GM12892 (cell line): ENCODE measurements around the gene CD2BP2. TPM values are rescaled to one million over a fixed set of nuclear protein-coding genes. Genes with fewer than 3 reads are reported as not detected.
"Not testable (repeated sequence)": the region's sequence is repeated elsewhere in the genome, so short reads cannot be mapped to it uniquely, and the experiment has no call there.

Source experiments
- DNase-seq: peaks from one replicate; pipeline ENCODE4 v3.0.0; 2011; ENCODE audit not compliant: insufficient read length
- FAIRE-seq: peaks from 2 replicates; lab custom pipeline; 2011; peaks lifted over from hg19 to GRCh38; lab: Jason Lieb, UNC
- POLR2A ChIP-seq: IDR thresholded peaks from 2 replicates; pipeline ENCODE4 v1.6.1; 2011; ENCODE audit warnings: low read depth, low read length, control low read depth
- POLR2AphosphoS5 ChIP-seq: IDR thresholded peaks from 2 replicates; pipeline ENCODE4 v1.6.1; 2011; ENCODE audit warnings: low read depth, low read length, control low read depth
- TAF1 ChIP-seq: IDR thresholded peaks from 2 replicates; pipeline ENCODE4 v1.6.1; 2011; ENCODE audit warnings: low read depth, mild to moderate bottlenecking, control low read depth, low read length, borderline replicate concordance
- polyA plus RNA-seq: library from polyadenylated mRNA; unstranded; fragments of >200 nt; gene quantifications from one replicate; pipeline ENCODE4 v1.2.1, GENCODE V29; 2012; ENCODE audit warnings: missing spikeins, inconsistent platforms; ENCODE audit not compliant: missing spikeins

CD2BP2 gene
- polyA plus RNA-seq = 28.0 TPM

- peak; percentile 98 for FAIRE-seq
- DNase-seq = peak; percentile 91
- TF ChIP-seq POLR2A (peak; percentile 23), POLR2AphosphoS5 (peak; percentile 51; the same call in 1 of the 2 replicates), TAF1 (peak; percentile 96)
These were observed at the start of gene CD2BP2 for GRCh38 chr16:30355144-30355953. TSS of gene CD2BP2 (minus strand) at chr16:30355308. CDS start at chr16:30354681, 627 bp downstream.

GRCh38 chr16:30401768-30402425 is 46.8 kb upstream of the CD2BP2 start:
- DNase-seq (no peak), FAIRE-seq (no peak)
- TF ChIP-seq POLR2A = no peak
- TF ChIP-seq TAF1 = no peak
- no peak for TF ChIP-seq POLR2AphosphoS5

- no peak for TF ChIP-seq POLR2AphosphoS5
- no peak for TF ChIP-seq TAF1
- TF ChIP-seq POLR2A = no peak
- peak; percentile 66 for FAIRE-seq
- DNase-seq = no peak
These were observed 44.5 kb upstream of the CD2BP2 start for GRCh38 chr16:30399435-30400186.

- TF ChIP-seq TAF1 (no peak), POLR2A (no peak), POLR2AphosphoS5 (no peak)
- no peak for FAIRE-seq
These were observed 43.7 kb upstream of the CD2BP2 start for GRCh38 chr16:30398661-30399434.

GRCh38 chr16:30397776-30398660 is 42.9 kb upstream of the CD2BP2 start:
- DNase-seq = no peak
- no peak for FAIRE-seq
- no peak for TF ChIP-seq POLR2A

More at GRCh38 chr16:30398661-30399434, 43.7 kb upstream of the CD2BP2 start:
- no peak for DNase-seq

- FAIRE-seq (no peak), DNase-seq (no peak)
- TF ChIP-seq POLR2A = no peak
- TF ChIP-seq TAF1 = no peak
- TF ChIP-seq POLR2AphosphoS5 = no peak
These were observed 41.9 kb upstream of the CD2BP2 start for GRCh38 chr16:30397056-30397455.

GRCh38 chr16:30396627-30397026 is 41.5 kb upstream of the CD2BP2 start:
- FAIRE-seq, DNase-seq: not testable (repeated sequence)

- DNase-seq (no peak), FAIRE-seq (no peak)
- TF ChIP-seq TAF1 = no peak
- no peak for TF ChIP-seq POLR2AphosphoS5
- no peak for TF ChIP-seq POLR2A
These were observed 41.0 kb upstream of the CD2BP2 start for GRCh38 chr16:30395992-30396585.

- FAIRE-seq (peak; percentile 63), DNase-seq (peak; percentile 85)
- TF ChIP-seq TAF1 (no peak), POLR2AphosphoS5 (no peak), POLR2A (peak; percentile 62; the same call in 1 of the 2 replicates)
These were observed 40.3 kb upstream of the CD2BP2 start, which contains the start of gene ZNF48 for GRCh38 chr16:30395155-30395991. TSS of gene ZNF48 (plus strand) at chr16:30395420. CDS start at chr16:30395795, 375 bp downstream.
